Stimulated activated CD4-positive, alpha-beta T cell treated with anti-CD3 and anti-CD28 coated beads, Interleukin-12 subunit alpha, Interleukin-12 subunit beta, amount 100 ng/mL, for 24 hours (primary cell): Measurements from ENCODE around the gene CNRIP1.

Experiments used
- DNase-seq, 2 experiments: peaks; one replicate each; pipeline ENCODE4 v3.0.0-alpha.2; 2020; ENCODE audit warnings: low read depth in 2 of 2

CNRIP1 gene

DNA sequence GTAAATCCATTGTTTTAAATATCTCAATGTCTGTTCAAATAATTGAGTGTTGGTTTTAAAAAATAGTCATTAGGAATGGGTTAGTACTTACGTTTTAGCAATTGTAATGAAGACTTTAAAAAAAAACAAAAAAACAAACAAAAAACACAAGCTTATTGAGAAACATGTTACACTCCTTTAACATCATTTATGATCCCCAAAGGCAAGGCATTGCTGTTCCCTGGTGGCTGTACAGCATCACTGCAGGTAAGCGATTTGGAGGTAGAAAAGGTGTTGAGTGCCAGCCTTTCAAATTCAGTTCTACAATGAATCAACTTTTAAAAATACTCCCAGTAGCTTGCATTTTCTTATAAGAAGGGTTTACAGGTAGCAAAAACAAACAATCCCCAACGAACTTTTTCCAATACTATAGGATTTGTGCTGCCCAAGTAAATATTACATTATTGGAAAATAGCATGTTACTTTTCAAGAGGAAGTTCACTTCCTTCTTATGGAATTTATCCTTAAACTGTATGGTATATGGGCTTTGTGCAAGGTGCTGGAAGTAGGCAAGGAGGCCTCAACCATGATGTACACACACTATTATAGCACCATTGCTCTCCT, 27.5 kb downstream of the CNRIP1 start:
- DNase-seq: no peak

DNA sequence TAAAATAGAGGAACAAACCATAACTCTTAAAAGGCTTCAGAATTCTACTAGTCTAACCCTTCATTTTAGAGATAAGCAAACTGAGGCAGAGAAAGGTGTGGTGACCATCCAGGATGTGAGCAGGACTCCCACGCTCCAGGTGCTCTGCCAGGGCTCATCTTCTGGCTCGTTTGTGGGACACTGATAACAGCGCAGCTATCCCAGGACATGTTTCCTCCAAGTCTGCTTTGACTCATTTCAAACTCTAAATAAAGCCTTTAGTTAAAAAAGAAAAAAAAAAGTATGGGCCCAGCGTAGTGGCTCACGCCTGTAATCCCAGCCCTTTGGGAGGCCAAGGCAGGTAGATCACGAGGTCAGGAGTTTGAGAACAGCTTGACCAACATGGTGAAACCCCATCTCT, 28.4 kb downstream of the CNRIP1 start:
- DNase-seq: no peak

DNA sequence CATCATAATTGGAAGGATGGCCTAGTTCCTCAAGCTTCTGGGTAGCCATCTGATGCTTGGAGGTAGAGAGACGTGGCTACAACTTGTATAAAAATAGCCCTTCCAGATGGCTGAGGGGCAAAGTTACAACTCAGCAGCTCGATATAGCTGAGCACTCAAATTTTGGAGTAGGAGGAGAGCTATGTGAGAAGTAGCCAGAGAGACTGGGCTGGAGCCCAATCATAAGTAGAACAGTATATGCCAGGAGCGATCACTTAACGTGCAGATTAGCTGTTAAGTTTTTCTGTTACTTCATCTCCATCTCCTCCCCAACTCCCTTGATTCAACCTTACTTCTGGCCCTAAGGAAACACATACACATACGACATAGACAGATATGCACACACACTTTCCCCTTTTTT, 28.8 kb downstream of the CNRIP1 start:
- DNase-seq: no peak

DNA sequence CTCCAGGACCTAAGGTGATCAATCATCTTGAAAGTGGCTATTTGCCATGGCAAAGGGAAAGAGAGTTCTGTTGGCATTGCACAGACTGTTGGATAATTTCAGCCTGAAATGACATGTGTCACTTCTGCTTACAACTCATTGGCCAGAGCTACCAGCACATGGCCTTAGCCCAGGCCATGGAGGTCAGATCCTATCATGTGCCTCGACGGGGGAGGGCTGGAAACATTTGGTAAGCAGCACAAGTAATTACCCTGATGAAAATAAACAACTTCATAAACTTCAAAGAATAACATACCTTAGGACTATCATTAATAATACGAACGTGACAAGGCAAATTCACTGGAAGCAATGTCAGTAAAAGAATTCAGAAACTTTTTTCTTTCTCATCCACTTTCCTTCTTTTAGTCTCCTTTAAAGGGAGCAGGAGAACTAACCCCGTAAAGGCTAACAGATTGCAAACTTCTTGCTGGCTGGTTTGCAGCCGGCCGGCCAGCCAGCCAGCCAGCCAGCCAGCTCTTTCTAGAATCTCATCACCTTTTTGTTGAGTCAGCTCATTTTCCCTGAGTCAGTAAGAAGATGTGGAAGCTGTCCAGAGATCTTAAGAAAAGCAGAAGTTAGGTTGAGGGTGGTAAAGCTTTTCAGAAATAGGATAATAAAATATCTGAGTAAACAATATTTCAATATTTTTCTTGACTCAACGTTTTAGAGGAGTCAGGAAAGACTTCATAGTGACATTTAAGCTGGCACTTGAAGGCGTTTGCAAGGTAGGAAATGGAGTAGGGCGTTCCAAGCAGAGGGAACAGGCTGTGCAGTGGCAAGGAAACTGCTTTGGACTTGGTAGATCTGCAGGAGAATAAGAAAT, 31.9 kb downstream of the CNRIP1 start:
- no peak for DNase-seq

DNA sequence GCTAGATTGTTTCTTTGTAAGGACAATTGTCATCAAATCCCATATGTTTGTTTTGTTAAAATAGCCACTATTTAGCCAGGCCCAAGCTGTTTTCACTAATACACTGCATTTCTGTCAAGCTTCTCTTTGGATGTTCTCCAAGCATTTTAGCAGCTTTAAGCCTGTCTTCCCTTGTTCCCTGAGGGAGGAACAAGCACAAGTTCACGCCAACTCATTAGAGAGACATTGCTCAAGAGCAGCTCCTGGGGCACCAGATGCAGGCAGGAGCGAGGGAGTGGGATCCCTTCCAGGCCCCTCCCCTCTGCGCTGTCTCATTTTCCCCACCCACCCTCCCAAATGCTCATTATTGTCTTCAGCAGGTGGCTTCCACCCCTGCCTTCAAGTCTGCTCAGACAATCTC, 34.9 kb downstream of the CNRIP1 start:
- no peak for DNase-seq

DNA sequence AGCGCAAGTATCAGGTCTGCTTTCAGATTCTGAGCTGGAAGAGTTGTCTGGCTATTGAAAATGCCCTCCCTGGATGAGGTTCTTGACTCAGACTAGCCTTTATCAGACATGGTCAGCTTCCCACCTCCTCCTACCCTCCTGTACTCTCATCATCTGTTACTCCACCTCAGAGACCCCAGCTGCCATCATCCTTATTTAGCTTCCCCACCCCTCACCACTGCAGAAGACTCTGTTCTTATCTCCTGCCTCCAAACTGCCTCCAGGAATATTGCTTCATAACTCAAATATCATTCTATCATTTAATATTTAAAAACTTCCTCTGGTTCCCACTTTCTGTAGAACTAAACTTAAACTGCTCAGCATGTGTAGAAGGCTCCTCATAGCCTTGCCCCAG, 36.3 kb downstream of the CNRIP1 start:
- no peak for DNase-seq

DNA sequence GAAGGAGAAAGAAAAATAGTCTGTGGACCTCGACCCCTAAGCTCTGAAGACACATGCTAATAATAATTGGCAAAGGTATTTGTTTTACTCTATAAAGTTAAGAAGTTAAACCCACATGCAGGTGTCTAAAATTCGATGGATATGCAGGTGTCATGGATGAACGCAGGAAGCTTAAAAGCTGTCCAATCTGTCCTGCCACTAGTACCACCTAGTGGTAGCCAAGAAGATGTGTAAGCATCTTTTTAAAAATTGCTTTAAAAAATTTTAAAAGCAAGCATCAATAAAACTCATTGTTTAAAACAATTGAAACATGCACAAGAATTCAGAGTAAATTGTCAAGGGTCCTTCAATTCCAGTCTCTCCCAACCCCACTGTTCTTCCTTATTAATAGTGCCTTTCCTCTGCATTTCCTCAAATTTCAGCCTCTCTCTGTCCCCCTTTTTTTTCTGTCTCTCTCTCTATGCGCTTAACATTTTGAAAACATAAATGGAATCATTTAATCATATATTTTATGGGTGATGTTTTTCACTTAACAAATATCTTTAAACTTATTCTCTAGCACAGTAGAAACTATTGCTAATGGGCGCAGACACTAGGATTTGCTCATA, 36.8 kb downstream of the CNRIP1 start:
- DNase-seq: no peak

DNA sequence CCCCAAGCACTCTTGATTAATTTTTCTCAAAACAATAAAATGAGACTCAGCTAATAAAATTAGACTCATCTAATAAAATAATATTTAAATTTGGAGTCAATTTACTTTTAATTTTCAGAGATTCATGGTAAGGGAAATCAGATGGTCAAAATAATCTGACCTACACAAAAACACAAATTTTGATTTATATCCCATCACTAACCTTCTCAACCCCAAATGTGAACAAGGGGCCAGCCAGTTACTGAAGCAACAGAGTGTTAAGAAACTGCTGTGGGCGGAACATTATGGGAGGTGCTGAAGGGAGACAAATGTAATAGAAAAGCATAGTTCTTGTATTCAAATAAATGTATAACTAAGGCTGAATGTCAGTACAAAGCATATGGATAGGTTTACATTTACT, 39.0 kb downstream of the CNRIP1 start:
- no peak for DNase-seq

DNA sequence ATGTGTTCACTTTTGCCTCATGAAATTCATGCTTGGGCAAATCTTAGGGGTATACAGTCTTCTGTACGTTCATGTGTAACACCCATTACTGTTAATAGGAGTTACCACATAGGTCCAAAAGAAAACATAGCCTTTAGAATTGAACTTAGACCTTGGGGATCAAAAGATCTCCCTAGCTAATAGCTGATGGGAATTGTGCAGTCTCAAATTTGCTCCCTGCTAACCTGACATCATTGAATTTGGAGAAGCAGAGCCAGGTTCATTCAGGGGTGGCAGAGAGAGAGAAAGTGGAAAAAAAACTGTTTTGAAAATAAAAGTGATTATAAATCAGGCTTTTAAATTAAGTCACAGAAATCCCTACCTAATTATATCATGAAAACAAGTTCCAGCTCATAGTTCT, 39.4 kb downstream of the CNRIP1 start:
- DNase-seq: no peak

DNA sequence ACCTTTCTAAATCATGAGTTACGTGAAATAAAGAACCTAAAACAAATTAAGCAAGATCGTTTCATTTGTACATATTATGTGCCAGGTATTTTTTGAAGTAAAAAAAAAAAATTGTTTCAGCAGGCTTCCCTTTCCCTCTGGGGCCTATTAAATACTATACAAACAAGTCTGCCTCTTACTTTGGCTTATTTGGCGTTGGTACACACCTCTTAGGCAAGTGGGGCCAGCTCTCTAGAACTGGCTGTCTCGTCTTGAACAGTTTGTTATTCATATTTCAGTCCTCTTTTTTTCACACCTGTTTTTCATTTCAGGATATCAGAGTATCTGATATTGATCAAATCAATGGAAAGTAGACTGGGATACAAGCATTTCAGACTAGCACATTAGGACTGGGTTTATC, 40.1 kb downstream of the CNRIP1 start:
- no peak for DNase-seq

DNA sequence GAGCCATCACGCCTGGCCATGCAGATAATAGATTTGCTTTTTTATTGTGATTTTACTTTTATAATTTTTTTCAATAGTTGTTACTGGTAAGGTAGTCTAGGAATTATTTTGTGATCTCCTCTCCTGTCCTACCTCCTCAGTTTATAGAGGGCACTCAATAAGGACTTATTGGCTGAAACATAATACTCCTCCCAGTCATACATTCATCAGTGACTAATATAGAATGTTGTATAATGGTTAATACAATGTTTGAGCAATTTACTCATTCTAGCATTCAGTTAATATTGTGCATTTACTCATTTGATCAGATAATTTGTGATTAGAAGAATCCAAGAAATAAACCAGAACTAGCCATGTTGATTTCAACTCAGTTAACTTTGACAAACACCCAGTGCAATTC, 41.6 kb downstream of the CNRIP1 start:
- no peak for DNase-seq

DNA sequence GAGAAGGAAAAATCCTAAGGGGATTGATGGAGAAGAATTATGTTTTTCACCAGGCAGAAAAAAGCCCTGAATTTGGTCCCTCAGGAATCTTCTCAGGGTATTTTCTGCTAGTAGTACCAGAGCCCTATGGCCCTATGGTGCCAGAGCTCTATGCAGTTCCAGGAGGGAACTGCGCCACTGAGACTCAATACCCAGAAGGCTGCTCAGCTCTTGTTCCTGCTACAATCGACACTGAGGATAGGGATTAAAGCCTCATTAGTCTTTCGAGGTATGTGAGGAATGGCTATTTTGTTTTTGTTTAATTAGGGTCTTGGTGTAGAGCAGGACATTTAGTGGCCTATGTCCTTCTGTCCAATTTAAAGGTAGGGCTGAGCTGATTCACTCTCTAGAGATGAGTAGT, 45.7 kb downstream of the CNRIP1 start:
- no peak for DNase-seq

DNA sequence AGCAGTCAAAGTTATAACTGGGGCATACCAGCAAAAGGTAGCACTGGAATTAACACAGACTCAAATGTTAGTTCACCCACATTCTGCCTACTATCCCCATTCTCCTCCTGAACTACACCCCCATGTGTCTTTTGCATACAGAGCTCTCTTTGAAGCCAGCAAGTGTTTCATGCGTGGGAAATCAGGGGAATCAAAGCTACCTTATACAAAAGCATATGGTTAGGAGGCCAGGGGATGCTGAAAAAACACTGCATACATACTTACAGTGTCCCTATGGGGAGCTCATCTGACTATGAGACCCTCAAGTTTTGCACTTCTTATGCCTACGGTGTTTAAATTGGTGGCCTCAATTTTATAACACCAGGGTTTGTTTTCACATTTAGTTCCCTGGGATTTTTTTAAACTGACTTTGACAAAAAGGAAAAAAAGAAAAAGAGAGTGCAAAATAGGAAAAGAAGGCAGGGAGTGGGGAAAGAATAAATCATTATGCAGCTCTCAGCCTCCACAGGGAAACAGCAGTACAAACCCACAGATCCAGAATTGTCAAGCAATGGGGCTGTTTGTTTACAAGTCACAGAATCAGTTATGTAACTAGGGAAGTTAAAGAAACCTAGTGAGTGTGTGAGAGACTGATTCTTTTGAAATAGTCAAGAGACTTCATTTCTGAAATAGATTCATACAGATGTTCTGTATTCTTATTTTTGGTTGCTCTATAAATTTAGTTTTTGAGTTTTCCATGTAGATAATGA, 47.3 kb downstream of the CNRIP1 start:
- DNase-seq: no peak

DNA sequence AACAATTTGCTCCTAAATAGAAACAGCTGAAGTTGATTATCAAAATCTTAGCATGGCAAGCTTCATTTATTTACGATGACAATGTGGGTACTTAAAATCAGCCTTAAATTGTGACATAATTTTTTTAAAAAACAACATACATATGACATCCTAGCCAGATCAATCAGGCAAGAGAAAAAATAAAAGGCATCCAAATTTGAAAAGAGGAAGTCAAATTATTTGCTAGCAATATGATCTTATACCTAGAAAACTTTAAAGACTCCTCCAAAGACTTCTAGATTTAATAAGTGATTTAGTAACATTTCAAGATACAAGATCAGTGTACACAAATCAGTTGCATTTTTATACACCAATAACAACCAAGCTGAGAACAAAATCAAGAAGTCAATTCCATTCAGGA, 53.1 kb downstream of the CNRIP1 start:
- DNase-seq: no peak

DNA sequence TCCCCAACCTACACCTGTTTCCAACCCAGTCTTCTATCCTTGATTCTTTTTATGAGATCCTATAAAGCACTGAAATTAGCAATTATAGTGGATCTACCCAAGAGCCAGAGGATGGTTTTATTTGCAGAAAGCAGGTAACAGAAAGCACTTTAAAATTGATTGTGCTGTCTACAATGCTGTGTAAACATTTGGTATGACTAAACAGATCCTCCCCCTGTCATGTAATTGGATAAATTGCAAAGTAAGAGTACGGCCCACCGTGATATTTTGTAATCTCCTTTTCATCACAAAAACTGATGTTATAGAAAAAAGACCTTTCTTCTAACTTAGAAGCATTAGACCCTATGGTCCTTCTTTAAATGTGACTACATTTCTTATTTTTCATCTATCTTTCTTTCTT, 56.1 kb downstream of the CNRIP1 start:
- DNase-seq: no peak

DNA sequence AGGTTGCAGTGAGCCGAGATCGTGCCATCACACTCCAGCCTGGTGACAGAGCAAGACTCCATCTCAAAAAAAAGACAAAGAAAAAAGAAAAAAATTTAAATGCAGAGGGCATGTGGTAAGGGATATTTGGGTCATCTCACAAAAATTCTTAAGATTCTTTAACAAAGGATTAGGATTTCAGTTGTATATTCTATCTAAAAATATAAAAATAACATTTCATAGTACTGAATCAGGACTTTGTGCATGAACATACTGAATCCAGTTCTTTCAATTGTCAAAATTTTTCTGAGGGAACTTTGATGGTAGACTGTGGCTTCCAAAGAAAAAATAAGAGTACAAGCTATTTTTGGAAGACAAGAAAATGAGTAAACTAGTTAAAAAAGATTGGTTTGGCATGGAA, 60.9 kb downstream of the CNRIP1 start:
- DNase-seq: no peak

DNA sequence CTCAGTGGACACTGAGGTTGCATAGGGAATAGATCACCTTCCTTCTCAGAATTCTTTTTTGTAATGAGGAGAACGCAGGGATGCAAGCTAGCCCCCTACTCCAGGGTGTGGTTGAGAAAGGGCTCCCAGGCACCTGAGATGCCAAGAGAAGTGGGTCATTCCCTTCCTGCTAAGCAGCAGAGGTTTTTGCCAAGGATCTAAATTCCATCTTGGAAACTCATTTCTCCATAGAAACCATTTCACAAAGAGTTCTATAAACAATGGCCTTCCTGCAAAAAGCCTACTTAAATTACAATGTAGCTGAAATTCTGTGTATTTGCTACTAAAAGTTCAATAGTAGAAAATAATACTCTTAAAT, 63.7 kb downstream of the CNRIP1 start:
- no peak for DNase-seq

DNA sequence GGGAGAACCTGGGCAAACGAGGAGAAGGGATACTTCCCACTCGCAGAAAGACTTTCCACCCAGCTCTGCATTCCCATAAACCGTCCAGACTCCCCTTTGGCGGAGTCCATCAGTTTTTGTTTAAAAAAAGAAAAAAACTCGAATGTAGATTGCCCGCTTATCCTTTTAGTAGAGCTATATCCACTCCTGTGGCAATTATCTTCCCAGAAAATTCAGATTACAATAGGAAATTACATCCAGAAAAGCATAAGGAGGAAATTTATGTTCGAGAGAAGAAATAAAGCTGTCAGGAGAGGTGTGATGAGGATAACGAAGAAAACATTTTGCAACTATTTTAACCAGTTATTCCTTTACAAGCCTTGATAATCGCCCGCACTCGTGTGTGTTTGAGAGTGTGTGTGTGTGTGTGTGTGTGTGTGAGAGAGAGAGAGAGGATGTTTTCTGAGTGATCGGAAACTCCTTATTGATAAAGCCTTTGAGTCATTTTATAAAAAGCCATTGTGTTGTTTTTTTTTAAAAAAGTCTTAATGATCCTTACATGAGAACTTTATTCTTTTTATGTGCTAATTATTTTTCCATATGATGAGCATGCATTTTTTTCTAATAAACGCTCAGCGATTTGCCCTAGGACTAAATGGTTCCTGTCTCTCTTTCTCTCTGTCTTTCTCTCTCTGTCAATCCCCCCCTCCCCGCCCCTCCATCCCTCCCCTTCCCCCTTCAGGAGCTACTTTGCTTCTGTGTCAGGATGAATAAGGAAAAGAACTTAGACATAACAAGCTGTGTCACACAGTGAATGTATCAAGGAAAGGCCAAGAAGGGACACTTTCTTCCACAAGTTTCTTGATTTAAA, 66.3 kb downstream of the CNRIP1 start:
- DNase-seq: no peak

DNA sequence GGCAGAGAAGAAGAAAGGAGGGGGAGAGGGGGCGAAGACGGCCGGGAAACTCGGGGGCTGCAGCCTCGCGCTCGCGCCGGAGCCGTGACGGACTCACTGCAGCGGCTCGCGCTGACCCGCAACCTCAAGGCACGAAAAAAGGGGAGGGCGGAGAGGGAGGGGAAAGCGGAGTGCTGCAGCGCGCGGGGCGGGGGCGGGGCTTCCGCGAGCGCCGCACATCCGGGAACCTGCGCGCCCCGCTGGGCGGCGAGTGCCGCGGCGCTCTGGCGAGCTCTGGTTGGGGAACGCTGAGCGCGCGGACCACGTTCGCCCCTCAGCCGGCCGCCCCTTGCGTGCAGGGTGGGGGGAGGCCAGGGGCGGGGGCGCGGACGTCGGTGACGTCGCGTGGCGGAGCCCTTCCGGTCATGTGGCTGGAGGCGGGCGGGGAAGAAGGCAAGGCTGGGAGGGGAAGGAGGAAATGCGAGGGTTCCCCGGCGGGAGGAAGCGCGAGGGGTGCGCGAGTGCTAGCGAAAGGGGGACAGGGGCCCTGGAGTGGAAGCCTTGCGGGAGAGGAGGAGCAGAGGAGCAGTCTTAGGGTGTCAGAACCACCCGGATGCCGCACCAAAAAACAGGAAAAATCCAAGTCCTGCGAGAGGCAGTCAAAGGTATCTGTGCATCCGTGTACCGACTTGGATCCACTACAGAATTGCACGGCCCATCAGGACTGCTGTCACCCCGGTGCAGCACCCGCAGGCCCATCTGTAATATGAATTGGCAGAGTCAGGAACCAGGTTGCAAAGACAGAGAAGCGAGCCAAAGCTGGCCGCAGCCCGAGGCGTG, 67.1 kb downstream of the CNRIP1 start, which contains the start of gene PPP3R1:
Gene PPP3R1, minus strand, starts transcription at position 133 of the 819 bp plus-strand sequence. CDS start 405 bp downstream, outside the sequence.
- peak; percentile 88 to 91 for DNase-seq

DNA sequence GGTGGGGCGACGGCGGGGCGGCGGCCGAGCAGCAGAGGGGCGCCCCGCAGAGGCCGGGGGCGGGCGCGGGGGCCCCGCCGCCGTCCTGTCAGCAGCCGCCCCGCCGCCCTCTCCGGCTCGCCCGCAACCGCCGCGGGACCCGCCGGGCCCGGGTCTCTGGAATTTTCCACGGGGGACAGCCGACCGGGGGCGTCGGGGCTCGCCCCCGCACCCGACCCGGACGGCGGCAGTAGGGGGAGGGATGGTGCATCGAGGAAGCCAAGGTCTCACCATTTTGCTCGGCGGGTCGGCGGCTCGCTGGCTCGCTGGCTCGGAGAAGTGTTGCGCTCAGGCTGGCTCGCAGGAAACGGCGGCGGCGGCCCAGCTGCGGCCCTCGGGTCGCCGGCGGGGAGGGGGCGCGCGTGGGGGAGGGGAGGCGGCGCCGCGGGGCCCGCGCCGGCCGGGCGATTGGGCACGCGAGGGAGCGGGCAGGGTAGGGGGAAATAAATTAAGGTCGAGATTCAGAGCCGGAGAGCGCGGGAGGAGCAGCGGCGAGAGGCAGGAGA, 67.8 kb downstream of the CNRIP1 start:
- DNase-seq: peak; percentile 10 to 15
